GM18508 (cell line): ENCODE data around the gene CADPS.

Experiments
- ATAC-seq: cut with Tn5 transposase; IDR thresholded peaks from one replicate; pipeline ENCODE4 v1.9.1; 2021; ENCODE audit warnings: moderate number of reproducible peaks; ENCODE audit not compliant: insufficient read depth, unreplicated experiment

CADPS gene

DNA sequence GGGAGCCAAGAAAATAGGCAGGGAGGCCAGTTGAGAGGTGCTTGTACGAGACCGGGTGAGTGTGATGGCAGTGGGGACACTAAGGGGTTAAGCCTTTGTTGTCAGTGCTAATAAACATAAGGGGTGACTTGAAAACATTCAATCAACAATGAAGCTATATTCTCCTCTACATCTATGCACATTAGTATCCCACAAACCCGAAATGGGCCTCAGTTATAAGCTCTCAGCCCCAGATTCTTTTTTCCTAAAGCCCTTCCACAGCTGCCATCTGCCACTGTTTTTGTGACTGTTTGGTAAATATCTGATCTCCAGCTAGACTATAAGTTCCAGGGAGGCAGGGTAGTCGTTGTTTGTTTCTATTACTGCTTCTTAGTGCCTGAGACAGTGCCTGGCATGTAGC lies 118.2 kb downstream of the CADPS start:
- ATAC-seq, result no peak

DNA sequence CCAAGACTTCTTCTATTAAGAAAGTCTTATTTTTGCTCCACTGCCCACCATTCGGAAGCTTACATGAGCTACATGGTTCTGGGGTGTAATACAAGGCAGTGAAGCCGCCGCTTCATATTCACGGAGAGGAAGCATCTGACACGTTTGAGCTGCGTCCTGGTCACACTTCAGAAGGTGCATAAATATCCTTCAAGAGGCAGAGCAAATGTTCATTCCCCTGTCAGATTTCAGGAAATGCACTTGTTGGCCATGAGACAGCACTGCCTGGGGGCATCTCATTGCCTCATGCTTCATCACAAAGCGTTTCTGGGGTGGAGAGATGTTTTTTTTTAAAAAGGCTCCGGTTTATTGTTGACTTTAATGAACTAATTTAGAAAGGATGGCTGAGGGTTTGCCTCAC lies 119.9 kb downstream of the CADPS start:
- ATAC-seq, result no peak

GRCh38 chr3:62749657-62750056 lies 125.6 kb downstream of the CADPS start:
- ATAC-seq, result no peak

GRCh38 chr3:62749130-62749529 lies 126.1 kb downstream of the CADPS start:
- no peak for ATAC-seq

DNA sequence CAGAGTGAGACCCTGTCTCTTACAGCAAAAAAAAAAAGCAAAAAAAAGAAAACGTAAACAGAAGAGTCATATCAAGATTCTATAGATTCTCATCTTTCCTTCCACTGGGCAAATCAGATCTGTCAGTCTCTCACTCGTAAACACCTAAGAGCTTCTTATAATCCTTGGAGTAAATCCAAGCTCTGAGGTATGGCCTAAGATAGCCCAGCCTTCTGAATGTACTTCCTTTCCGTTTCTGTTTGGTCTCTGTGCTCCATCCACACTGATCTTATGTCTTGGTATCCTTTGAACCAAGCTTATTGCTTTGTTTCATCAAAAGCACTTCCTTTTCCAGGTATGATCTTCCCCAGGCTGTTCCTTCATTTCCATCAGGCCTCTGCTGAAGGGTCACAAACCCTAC lies 137.8 kb downstream of the CADPS start:
- ATAC-seq, result no peak

DNA sequence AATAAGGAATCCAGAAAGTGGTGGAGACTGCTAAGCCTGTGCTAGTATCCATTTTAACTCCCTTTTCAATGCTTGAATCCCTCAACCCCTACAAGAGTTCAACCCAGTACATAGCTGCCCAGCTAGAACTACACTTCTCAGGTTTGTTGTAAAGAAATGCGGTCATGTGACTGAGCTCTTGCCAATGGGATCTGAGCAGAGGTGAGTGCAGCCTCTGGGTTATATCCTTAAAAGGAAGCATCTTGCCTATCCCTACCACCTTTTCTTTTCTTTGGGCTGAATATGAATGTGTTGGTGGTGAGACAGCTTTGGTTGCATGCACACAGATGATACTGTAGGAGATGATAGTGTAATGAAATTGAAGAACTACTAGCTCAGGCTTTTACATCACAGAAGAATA lies 139.7 kb downstream of the CADPS start:
- ATAC-seq, result no peak

- ATAC-seq, result no peak
Observed at GRCh38 chr3:62732183-62732904, 142.9 kb downstream of the CADPS start.

DNA sequence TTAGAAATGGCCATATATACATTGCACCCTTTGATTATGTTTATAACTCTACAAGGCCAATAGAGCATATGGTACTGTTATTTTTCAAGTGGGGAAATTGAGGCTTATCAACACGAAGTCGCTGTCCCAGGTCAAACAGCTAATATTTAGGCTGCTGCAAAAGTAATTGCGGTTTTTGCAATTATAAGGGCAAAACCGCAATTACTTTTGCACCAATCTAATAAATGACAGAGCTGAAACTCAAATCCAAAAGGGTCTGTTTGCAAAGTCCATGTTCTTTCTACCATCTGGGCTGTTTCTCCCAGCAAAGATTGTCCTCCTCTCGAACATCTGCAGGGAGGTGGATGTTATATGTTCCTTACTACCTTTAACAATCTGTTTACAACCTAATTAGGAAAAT lies 147.2 kb downstream of the CADPS start:
- ATAC-seq, result no peak

- no peak for ATAC-seq
Observed at GRCh38 chr3:62727536-62727935, 147.7 kb downstream of the CADPS start.

DNA sequence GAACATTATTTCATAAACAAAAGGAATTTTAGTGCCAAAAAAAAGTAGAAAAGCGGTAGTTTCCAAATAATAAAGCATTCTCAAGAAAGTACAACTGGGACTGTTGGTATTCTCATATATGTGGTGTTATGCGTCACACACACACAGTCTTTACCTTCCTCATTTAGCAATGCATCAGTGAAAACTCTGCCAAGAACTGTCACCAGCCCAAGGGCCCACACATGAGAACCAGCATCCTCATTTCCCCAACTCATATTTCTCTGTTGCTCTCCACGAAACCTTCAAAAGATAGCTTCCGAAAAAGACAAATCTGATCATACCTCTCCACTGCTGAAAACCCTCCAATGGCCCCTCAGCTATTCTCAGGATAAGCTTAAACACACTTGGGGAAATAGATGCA lies 150.7 kb downstream of the CADPS start:
- ATAC-seq, result no peak

- ATAC-seq, result no peak
Observed at GRCh38 chr3:62723914-62724217, 151.3 kb downstream of the CADPS start.

DNA sequence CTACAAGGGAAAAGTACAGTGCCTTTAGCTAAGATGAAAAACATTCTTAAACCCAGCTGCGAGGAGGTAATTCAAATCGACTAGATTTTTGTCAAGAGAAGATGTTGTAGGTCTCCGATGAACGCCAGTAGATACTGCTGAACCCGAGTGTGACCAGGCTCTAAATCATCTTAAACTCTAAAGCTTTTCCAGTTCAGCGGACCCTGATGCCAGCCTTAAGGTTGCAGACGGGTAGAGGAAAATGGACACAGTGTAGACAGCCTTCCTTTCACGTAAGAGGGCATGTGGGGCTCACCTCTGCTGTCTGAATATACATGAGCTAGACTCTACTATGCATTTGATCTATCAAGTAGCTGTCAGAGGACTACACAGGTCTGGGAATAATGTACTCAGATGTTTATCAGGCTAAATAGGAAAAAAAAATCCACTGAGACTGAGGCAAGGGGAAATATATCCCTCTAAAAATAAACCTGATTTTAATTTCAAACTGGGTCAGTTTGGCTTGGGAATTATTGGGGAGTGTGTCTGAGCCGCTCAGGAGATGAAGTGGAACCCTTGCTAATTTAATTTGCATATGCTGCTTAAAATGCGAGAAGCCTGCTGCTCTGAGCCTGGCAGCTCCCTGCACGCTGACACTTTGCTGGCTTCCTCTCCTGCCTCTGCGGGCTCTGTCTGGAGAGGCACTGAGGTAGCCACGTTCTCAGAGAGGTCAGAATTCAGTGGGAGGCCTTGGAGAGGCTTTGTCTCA lies 151.9 kb downstream of the CADPS start:
- no peak for ATAC-seq

GRCh38 chr3:62722344-62722743 lies 152.9 kb downstream of the CADPS start:
- ATAC-seq, result no peak

DNA sequence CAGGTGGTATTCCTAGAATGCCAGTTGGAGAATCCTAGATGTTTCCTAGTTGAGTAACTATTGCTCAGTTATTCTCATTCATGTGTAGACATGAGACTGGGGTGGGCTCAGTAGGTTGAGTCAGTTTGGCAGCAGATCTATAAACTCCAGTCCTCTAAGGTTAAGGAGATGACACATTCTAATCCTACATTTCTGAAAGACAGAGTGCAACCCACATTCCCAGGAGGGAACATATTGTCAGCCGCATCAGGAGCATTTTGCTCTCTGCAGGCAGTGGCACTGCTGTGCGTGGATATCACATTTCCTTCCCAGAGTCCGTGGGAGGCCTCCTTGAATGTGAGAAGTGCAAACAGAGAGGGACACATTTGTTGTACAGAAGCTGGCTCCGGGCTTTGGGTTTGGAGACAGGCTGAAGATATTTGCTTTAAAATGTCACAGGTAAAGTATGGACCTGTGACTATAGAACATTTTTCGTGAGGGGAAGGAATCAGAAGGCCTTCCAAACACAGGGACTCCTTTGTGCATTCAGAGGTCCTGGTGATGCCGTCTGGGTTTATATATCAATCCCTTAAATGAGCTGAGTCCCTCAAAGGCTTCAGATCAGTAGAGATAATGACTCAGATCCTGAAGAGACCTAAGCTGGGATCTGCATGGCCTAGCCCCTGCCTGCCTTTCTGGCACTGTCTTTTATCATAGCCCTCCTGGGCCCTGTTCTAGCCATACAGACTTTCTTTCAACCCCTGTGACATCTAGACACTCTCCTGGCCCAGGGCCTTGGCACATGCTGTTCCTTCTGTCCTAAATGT lies 156.5 kb downstream of the CADPS start:
- no peak for ATAC-seq

GRCh38 chr3:62718011-62718410 lies 157.2 kb downstream of the CADPS start:
- ATAC-seq, result no peak

GRCh38 chr3:62712746-62713145 lies 162.5 kb downstream of the CADPS start:
- ATAC-seq, result no peak

DNA sequence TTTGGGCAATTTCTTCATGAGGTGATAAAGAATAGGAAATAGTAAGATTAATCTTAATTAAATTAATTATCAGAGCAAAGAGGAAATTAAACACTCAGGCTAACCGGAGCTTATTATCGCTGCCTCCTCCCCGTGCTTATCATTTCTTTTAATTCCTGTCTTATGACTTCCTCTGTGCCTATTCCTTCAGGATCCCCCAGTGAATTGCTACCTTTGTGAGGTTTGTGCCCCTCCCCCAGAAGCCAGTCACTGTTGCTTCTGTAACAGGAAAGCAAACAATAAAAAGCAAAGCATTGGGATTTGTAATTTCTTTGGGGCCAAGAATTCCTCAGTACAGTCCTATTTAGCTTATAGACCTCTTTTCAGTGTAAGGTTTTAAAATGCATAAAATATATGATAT lies 164.5 kb downstream of the CADPS start:
- ATAC-seq, result no peak

DNA sequence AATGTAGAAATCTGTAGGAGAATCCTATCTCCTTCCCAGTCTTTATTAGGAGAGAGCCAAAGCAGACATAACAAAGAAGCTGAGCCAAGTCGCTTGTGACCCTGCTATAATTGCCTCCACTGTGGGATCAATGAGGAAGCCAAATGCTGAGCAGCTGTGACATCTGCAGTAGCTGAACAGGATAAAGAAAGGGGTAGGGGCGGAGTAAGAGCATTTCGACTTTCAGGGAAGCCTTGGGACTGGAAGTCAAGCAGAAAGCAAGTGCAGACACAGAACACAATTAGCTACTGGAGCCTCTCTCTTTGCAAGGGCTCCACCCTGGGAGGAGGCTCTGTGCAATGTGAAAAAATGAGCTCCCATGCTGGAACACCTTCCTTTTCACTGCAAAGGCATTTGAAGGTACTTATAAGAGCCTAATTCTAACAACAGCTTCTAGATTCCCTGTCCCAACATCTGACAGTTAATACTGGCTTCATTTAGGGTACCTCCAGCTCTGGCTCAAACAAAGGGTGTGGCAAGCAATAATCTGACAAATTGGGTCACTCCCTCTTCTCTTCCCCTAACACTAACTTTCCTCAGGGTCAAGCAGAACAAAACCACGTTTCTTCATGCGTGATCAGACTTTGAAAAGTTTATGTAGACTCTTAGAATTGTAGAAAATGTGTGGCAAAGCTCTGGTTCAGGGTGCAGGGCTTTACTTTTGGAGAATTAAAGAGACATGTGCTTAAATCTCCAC lies 166.4 kb downstream of the CADPS start:
- no peak for ATAC-seq

DNA sequence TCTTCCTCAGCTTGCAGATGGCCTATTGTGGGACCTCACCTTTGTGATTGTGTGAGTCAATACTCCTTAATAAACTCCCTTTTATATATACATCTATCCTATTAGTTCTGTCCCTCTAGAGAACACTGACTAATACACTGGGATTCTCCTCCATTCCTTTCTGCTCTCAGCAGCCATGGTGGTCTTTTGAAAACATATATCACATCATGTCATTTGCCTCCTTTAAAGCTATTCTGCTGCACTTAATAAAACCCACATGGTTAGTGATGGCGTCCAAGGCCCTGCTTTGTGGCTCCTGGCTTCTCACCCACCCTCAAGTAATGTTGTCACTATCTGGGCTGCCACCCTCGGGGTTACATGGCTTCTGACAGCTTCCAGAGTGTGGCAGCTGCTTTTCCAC lies 169.5 kb downstream of the CADPS start:
- no peak for ATAC-seq

- no peak for ATAC-seq
Observed at GRCh38 chr3:62703451-62704167, 171.6 kb downstream of the CADPS start.
